ENCODE measurements around the gene RRP12.

DNA sequence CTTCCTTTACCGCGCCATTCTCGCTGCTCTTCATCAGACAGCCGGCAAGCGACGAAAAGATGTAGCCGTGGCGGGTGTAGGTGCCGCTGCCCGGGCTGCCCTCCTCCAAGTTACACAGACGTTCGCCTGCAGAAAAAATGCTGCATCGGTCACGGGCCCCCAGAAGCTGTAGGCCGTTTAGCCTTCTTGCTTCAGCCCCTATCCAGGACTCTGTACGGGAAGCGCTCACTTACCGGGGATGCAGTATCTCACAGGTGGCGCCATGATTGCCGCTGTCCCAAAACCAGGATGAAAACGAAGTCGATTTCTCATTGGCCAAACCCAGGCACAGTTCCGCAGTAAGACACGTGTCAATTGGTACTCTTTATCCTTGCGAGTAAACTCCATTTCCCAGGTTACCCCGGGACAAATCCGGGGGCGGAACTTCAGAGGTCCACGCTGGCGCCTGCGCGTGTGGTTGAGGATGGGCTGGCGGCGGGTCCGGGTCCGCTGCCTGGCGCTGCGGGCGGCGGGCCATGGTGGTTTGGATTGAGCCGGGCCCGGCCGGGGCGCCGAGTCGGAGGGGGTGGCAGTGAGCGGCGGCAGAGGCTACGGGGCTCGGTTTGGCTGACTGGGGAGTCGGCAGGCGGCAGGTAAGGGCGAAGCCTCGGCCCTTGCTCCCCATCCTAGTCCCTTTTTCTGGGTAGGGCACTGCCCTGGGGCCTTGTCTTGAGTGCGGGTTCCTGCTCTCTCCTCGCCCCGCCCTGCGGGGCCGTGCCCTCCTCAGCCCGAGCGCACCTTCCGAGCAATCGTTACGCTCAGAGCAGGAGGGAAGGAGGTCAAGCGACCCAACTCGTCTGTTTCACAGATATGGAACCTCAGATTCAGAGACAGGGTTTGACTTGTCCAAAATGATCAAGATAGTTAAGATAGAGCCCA is 44.8 kb upstream of the RRP12 start, which contains the start of the genes EXOSC1 and ZDHHC16:
- TF ChIP-seq, protein P1, sequence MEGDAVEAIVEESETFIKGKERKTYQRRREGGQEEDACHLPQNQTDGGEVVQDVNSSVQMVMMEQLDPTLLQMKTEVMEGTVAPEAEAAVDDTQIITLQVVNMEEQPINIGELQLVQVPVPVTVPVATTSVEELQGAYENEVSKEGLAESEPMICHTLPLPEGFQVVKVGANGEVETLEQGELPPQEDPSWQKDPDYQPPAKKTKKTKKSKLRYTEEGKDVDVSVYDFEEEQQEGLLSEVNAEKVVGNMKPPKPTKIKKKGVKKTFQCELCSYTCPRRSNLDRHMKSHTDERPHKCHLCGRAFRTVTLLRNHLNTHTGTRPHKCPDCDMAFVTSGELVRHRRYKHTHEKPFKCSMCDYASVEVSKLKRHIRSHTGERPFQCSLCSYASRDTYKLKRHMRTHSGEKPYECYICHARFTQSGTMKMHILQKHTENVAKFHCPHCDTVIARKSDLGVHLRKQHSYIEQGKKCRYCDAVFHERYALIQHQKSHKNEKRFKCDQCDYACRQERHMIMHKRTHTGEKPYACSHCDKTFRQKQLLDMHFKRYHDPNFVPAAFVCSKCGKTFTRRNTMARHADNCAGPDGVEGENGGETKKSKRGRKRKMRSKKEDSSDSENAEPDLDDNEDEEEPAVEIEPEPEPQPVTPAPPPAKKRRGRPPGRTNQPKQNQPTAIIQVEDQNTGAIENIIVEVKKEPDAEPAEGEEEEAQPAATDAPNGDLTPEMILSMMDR (IDR thresholded peaks at IDR 0.05), result no peak
- TF ChIP-seq POLR2A (IDR thresholded peaks at IDR 0.05), result peak; percentile 62 to 65
